ENCODE results near the gene GHRHR.

GRCh38 chr7:30936650-30937245 lies 27.0 kb upstream of the GHRHR start:
- TF ChIP-seq EP300 (IDR thresholded peaks at IDR 0.05), result no peak
- no peak for TF ChIP-seq POLR2AphosphoS5 (IDR thresholded peaks at IDR 0.05)
- no peak for TF ChIP-seq CTCF (IDR thresholded peaks at IDR 0.05)
- no peak for TF ChIP-seq POLR2A (IDR thresholded peaks at IDR 0.05)
